Stomach (tissue), 9 donors: Measurements from ENCODE around the gene SLC39A1. TPM values are rescaled to one million over a fixed set of nuclear protein-coding genes. Genes with fewer than 3 reads are reported as not detected.

Experiments
- DNase-seq, 2 donors: peaks; one replicate each; pipeline versions ENCODE4 v3.0.0 to v3.0.0-alpha.2; 2013 to 2019
- H3K27ac ChIP-seq, 5 donors: fragments of 200-600 bp in 4 of 5; sonication (generic) in 4 of 5; one replicate each; pipeline ENCODE4 v1.5.1; 2013 to 2019; ENCODE audit warnings: mild to moderate bottlenecking in 1 of 5, moderate library complexity in 1 of 5
- H3K27me3 ChIP-seq, 3 donors: fragments of 200-600 bp; sonication (generic); one replicate each; pipeline ENCODE4 v1.5.1; 2017 to 2019; ENCODE audit warnings: mixed run types in 1 of 3
- H3K36me3 ChIP-seq, 4 donors: fragments of 200-600 bp; sonication (generic); 1 replicate in 3 of 4; 2 replicates in 1 of 4; pipeline ENCODE4 v1.5.1; 2016 to 2019
- H3K4me1 ChIP-seq, 4 donors: fragments of 200-600 bp; sonication (generic); one replicate each; pipeline ENCODE4 v1.5.1; 2016 to 2019
- H3K4me3 ChIP-seq, 4 donors: fragments of 200-600 bp; sonication (generic) in 3 of 4; one replicate each; pipeline ENCODE4 v1.5.1; 2016 to 2019; ENCODE audit warnings: mild to moderate bottlenecking in 1 of 4
- H3K9me3 ChIP-seq, 4 donors: fragments of 200-600 bp; sonication (generic); one replicate each; pipeline ENCODE4 v1.5.1; 2016 to 2019
- CTCF ChIP-seq, 7 experiments: fragments of 450-650 bp in 4 of 7; fragments of 200-600 bp in 3 of 7; sonication (generic) in 3 of 7; IDR thresholded peaks; one replicate each; pipeline ENCODE4 v1.5.1; 2016 to 2019; ENCODE audit warnings: antibody characterized with exemption in 7 of 7, control low read depth in 2 of 7, mild to moderate bottlenecking in 1 of 7
- EP300 ChIP-seq: sonication (generic); formaldehyde crosslinking; IDR thresholded peaks from one replicate; pipeline ENCODE4 v1.6.1; 2017; ENCODE audit warnings: antibody characterized with exemption
- POLR2A ChIP-seq, 4 donors: fragments of 450-650 bp; IDR thresholded peaks; one replicate each; pipeline ENCODE4 v1.6.1; 2016; ENCODE audit warnings: antibody characterized with exemption in 4 of 4, control low read depth in 2 of 4, mild to moderate bottlenecking in 1 of 4, moderate library complexity in 1 of 4
- POLR2AphosphoS5 ChIP-seq, 3 donors: sonication (generic); formaldehyde crosslinking; IDR thresholded peaks; one replicate each; pipeline ENCODE4 v1.6.1; 2016; ENCODE audit warnings: antibody characterized with exemption in 3 of 3
- WGBS, 5 donors: extraction: QIAGEN DNeasy Blood & Tissue Kit in 3 of 5; methylation state at CpG; one replicate each; pipeline versions ENCODE4 v1.1.5 to v1.1.7; 2013 to 2018; 5-methylcytosine and 5-hydroxymethylcytosine counted together
- intact Hi-C: fragments of 100-400 bp; cut with DNase I; formaldehyde crosslinking; loops from one replicate; pipeline ENCODE4 v1.15.1; 2023; ENCODE audit warnings: low total_unique reads
- polyA plus RNA-seq, 3 donors: library from polyadenylated mRNA; stranded (reverse); fragments of 200-250 nt; gene quantifications; one replicate each; pipeline ENCODE4 v1.2.3, GENCODE V29; 2013
- total RNA-seq, 5 donors: library from RNA; depleted of rRNA; stranded (reverse); fragments of >200 nt; gene quantifications; one replicate each; pipeline versions ENCODE4 v1.1.0 to v1.2.3, GENCODE V29; 2014 to 2016
- donor health status: healthy with polysubstance abuse.
- donor health status: Bipolar disorder and iron deficiency.
- donor health status: healthy.

Gene SLC39A1
- total and polyA plus RNA-seq, 8 donors: 6.4 to 80.6 (median 34.9) TPM

DNA sequence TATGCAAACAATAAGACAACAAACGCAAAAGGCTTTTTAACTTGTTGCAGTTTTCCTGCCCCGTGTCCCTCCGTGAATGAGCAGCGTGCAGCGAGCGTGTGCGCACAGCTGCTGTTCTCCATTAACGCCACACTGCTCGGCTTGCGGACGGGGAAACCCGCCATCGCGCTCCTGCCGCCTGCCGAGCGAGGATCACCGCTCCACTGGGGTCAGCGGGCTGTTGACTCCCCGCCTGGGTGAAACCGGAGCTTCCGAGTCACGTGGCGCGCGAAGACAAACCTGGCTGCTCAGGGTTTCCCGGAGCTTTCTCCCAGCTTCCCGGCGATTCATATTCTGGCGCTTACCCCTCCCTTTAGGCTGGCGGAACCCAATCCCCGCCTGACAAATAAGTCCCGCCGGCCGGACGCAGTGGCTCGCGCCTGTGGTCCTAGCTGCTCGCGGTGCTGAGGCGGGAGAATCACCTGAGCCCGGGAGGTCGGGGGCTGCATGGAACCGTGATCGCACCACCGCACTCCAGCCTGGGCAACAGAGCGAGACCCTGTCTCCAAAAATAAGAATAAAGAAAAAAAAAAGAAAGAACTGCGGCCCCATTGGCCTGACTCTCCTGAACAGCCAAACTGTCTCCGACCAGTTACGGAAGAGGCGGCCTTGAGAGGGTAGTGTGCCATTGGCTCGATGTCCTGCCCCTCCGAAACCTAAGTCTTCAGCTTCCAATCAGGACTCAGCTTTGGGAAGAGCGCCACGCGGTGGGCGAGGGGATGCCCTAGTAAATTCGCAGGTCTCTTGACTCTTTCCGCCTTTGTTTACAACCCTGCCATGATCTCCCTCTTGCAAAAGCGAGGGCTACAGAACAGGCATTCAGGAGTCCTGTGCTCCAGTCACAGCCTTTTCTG is 4.0 kb upstream of the SLC39A1 start, which contains the start of gene CREB3L4:
CREB3L4 (plus strand) TSS at position 796 of the 893 bp plus-strand sequence. CDS start 624 bp downstream, outside the sequence.
- WGBS, 5 donors: 0 to 1% (median 0%) methylated on average over 46 to 60 of the region's 60 CpGs
- DNase-seq: peak; percentile 93 to 99
- intact Hi-C loops: no loop called here

DNA sequence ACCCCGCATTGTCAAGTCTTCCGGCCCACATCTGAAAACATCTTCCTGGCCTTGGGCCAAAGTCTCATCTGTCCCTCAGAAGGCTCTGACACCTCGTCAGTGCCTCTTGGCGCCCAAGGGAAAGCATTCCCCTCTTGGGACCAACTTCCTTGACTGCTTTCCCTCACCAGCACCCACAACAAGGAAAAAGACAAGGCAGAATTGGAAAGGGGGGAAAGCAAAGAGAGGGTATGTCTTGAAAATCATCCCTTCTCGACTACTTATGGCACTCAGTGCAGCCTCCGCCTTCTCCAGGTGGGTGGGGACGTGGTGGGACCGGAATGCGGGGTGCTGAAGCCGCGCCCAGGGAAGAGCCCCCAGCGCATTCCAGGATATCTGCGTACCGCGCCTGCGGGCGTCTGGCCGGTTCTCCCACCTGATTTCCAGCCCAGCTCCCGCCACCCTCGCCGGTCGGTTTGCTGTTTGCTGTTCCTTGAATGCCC is 554 bp upstream of the SLC39A1 start:
- TF ChIP-seq POLR2AphosphoS5 (IDR thresholded peaks at IDR 0.05): peak in 1 of 3 donors; percentile 11
- TF ChIP-seq EP300: no peak
- no peak for TF ChIP-seq POLR2A (IDR thresholded peaks at IDR 0.05)
- no peak for TF ChIP-seq CTCF (IDR thresholded peaks at IDR 0.05)
- Histone ChIP-seq H3K4me3 (peak overlapping the region; percentile 61 to 84 (median 72)), H3K36me3 (peaks cover 13 to 26% (median 18%) of the 10 kb centered on the region in 4 donors), H3K27me3 (no peaks in the 10 kb centered on the region), H3K4me1 (peaks cover 44 to 84% (median 72%) of the 10 kb centered on the region in 4 donors), H3K9me3 (no peaks in the 10 kb centered on the region), H3K27ac (peak overlapping the region; percentile 94 to 98 (median 97))
- 0 to 2% (median 1%) methylated on average over 21 to 22 of the region's 22 CpGs for WGBS, 5 donors
- intact Hi-C loops: no loop called here
- peak; percentile 65 to 88 for DNase-seq

More for the DNA sequence above, 4.0 kb upstream of the SLC39A1 start, which contains the start of gene CREB3L4:
- H3K27me3 ChIP-seq: no peaks in the 10 kb centered on the region
- H3K9me3 ChIP-seq: no peaks in the 10 kb centered on the region
- TF ChIP-seq POLR2AphosphoS5 (IDR thresholded peaks at IDR 0.05) (peak; percentile 86 to 98 (median 96)), POLR2A (IDR thresholded peaks at IDR 0.05) (peak in 2 of 4 donors; percentile 54 to 56), CTCF (IDR thresholded peaks at IDR 0.05) (peak in 4 of 7 experiments; percentile 14 to 45 (median 23)), EP300 (no peak)
- peak within 1 kb of the TSS; percentile 48 to 57 (median 54) for H3K4me3 ChIP-seq
- H3K4me1 ChIP-seq: peaks cover 25 to 57% (median 49%) of the 10 kb centered on the region in 4 donors
- H3K27ac ChIP-seq: peak within 1 kb of the TSS; percentile 86 to 97 (median 91)
- peaks cover 0 to 3% (median under 1%) of the 10 kb centered on the region in 4 donors for H3K36me3 ChIP-seq

- no peaks in the 10 kb centered on the region for H3K9me3 ChIP-seq
- peaks cover 46 to 79% (median 69%) of the 10 kb centered on the region in 4 donors for H3K4me1 ChIP-seq
- H3K36me3 ChIP-seq: peaks cover 13 to 26% (median 18%) of the 10 kb centered on the region in 4 donors
- peak overlapping the region; percentile 94 to 98 (median 97) for H3K27ac ChIP-seq
- no peaks in the 10 kb centered on the region for H3K27me3 ChIP-seq
- DNase-seq: peak; percentile 59 to 63
- H3K4me3 ChIP-seq: peak overlapping the region; percentile 61 to 84 (median 72)
- intact Hi-C loops: no loop called here
- WGBS, 5 donors: 24 to 44% (median 31%) methylated on average over 15 to 16 of the region's 16 CpGs
- TF ChIP-seq POLR2AphosphoS5 (IDR thresholded peaks at IDR 0.05): peak in 2 of 3 donors; percentile 36
- TF ChIP-seq POLR2A (IDR thresholded peaks at IDR 0.05): no peak
Measured at GRCh38 chr1:153962088-153963029, 978 bp downstream of the SLC39A1 start.

DNA sequence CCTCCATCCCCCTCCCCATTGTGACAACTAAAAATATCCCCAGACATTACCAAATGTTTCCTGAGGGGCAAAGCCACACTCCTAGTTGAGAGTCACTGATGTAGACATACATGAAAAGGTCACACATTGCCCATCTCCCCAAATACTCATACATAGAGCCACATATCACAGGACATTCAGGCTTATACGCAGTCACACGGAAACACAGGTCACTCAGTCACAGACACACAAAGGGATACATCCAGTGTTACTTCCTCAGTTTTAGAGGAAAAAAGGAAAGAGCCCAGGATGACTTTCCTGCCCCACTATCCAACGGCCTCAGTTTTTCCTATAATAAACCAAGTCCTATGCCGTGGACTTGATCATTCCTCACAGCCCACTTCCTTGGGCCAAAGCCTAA is 1.9 kb downstream of the SLC39A1 start:
- Histone ChIP-seq H3K27me3 (no peaks in the 10 kb centered on the region), H3K9me3 (no peaks in the 10 kb centered on the region), H3K36me3 (peaks cover 13 to 26% (median 18%) of the 10 kb centered on the region in 4 donors), H3K4me3 (peak overlapping the region in 2 of 4 donors; percentile 61 to 64), H3K27ac (peak overlapping the region; percentile 25 to 98 (median 97)), H3K4me1 (peaks cover 52 to 81% (median 74%) of the 10 kb centered on the region in 4 donors)
- DNase-seq: no peak
- WGBS, 5 donors: 71 to 84% (median 80%) methylated on average over 4 of the region's 4 CpGs
- TF ChIP-seq POLR2AphosphoS5 (IDR thresholded peaks at IDR 0.05): no peak
- no peak for TF ChIP-seq POLR2A (IDR thresholded peaks at IDR 0.05)
- TF ChIP-seq EP300: no peak
- TF ChIP-seq CTCF (IDR thresholded peaks at IDR 0.05): no peak
- intact Hi-C loops: no loop called here
